ENCODE measurements around the gene CDH26. TPM values are rescaled to one million over a fixed set of nuclear protein-coding genes. Genes with fewer than 3 reads are reported as not detected.

The CDH26 gene
- total RNA-seq (2013), result 1.8 TPM
- polyA plus RNA-seq (1 to 10 TPM; 1.3 to 3.0 (median 2.0) TPM), polyA minus RNA-seq (0.72 and 1.2 TPM in 2 replicates), total RNA-seq (0.46 to 4.5 (median 2.2) reads per million in 11 experiments)

- Mint-ChIP-seq H3K36me3 (peaks cover 5 to 17% of the 10 kb centered on the region in 2 donors), H3K4me3 (no peak within 1 kb of the TSS), H3K27me3 (ENCODE audit: low read depth in 3 of 3) (peaks cover 0 to 5% (median 3%) of the 10 kb centered on the region in 3 donors), H3K9me3 (no peaks in the 10 kb centered on the region), H3K27ac (no peak within 1 kb of the TSS), H3K4me1 (peaks cover 23% of the 10 kb centered on the region)
- Histone ChIP-seq H3K36me3 (replicated peaks in 1 of 2; ENCODE audit: control insufficient read depth in 1 of 2, insufficient read depth in 2 of 2, low read length in 2 of 2) (peaks cover 1 to 2% of the 10 kb centered on the region in 2 donors), H2AFZ (ENCODE audit: insufficient read depth, low read depth, low read length, poor library complexity, severe bottlenecking) (no peak within 1 kb of the TSS), H3K27me3 (ENCODE audit: control insufficient read depth in 2 of 2, insufficient read depth in 2 of 2, low read length in 2 of 2) (no peaks in the 10 kb centered on the region), H3K79me2 (ENCODE audit: insufficient read depth, low read length) (no peaks in the 10 kb centered on the region), H3K4me3 (replicated peaks in 1 of 3; ENCODE audit: low read depth in 2 of 3, low read length in 3 of 3) (no peak within 1 kb of the TSS), H3K9ac (ENCODE audit: insufficient read depth, low read length, poor library complexity, severe bottlenecking) (no peak within 1 kb of the TSS), H3K9me3 (replicated peaks in 1 of 2; ENCODE audit: control insufficient read depth in 1 of 2, insufficient read depth in 1 of 2, low read length in 2 of 2) (no peaks in the 10 kb centered on the region), H4K20me1 (ENCODE audit: insufficient read depth, low read length) (no peaks in the 10 kb centered on the region), H3K4me1 (ENCODE audit: control insufficient read depth in 1 of 2, insufficient read depth in 2 of 2, low read length in 2 of 2) (peaks cover 10 to 11% of the 10 kb centered on the region in 2 donors), H3K27ac (ENCODE audit: low read depth in 1 of 2, low read length in 2 of 2) (no peak within 1 kb of the TSS), H3K4me2 (replicated peaks; ENCODE audit: extremely low read depth, low read length, poor library complexity, severe bottlenecking) (no peak within 1 kb of the TSS)
- 96% methylated on average over 3 of the region's 5 CpGs for WGBS (ENCODE audit: insufficient coverage)
- intact Hi-C loops (cut with micrococcal nuclease), result no loop called here
- no peak for DNase-seq
- no peak for TF ChIP-seq CTCF (IDR thresholded peaks at IDR 0.05)
Observed at GRCh38 chr20:59958123-59958522, at the start of gene CDH26. Gene CDH26, plus strand, starts transcription at chr20:59958423. Its CDS starts 304 bp downstream, at chr20:59958727.

GRCh38 chr20:59908855-59909254, 49.4 kb upstream of the CDH26 start:
- Histone ChIP-seq H4K20me1 (ENCODE audit: insufficient read depth, low read length) (no peaks in the 10 kb centered on the region), H3K4me1 (ENCODE audit: control insufficient read depth in 1 of 2, insufficient read depth in 2 of 2, low read length in 2 of 2) (no peaks in the 10 kb centered on the region), H3K9ac (ENCODE audit: insufficient read depth, low read length, poor library complexity, severe bottlenecking) (no peak overlapping the region), H2AFZ (ENCODE audit: insufficient read depth, low read depth, low read length, poor library complexity, severe bottlenecking) (no peak overlapping the region), H3K27ac (ENCODE audit: low read depth in 1 of 2, low read length in 2 of 2) (no peak overlapping the region), H3K9me3 (replicated peaks in 1 of 2; ENCODE audit: control insufficient read depth in 1 of 2, insufficient read depth in 1 of 2, low read length in 2 of 2) (no peaks in the 10 kb centered on the region), H3K4me2 (replicated peaks; ENCODE audit: extremely low read depth, low read length, poor library complexity, severe bottlenecking) (no peak overlapping the region), H3K4me3 (replicated peaks in 1 of 3; ENCODE audit: low read depth in 2 of 3, low read length in 3 of 3) (no peak overlapping the region), H3K36me3 (replicated peaks in 1 of 2; ENCODE audit: control insufficient read depth in 1 of 2, insufficient read depth in 2 of 2, low read length in 2 of 2) (no peaks in the 10 kb centered on the region), H3K27me3 (ENCODE audit: control insufficient read depth in 2 of 2, insufficient read depth in 2 of 2, low read length in 2 of 2) (no peaks in the 10 kb centered on the region), H3K79me2 (ENCODE audit: insufficient read depth, low read length) (no peaks in the 10 kb centered on the region)
- 100% methylated on average over 2 of the region's 5 CpGs for WGBS (ENCODE audit: insufficient coverage)
- DNase-seq, result no peak
- Mint-ChIP-seq H3K27ac (no peak overlapping the region), H3K4me3 (no peak overlapping the region), H3K36me3 (no peaks in the 10 kb centered on the region), H3K4me1 (peaks cover 4% of the 10 kb centered on the region), H3K9me3 (peaks cover 3 to 9% (median 4%) of the 10 kb centered on the region in 7 donors), H3K27me3 (ENCODE audit: low read depth in 3 of 3) (peaks cover 0 to 5% (median 0%) of the 10 kb centered on the region in 3 donors)
- no peak for TF ChIP-seq CTCF (IDR thresholded peaks at IDR 0.05)
- intact Hi-C loops (cut with micrococcal nuclease), result no loop called here
